WTC11 (cell line): ENCODE measurements around the gene FZR1. TPM values are rescaled to one million over a fixed set of nuclear protein-coding genes. Genes with fewer than 3 reads are reported as not detected.
"Not testable (repeated sequence)": the region's sequence is repeated elsewhere in the genome, so short reads cannot be mapped to it uniquely, and the experiment has no call there.

Experiments
- ATAC-seq: fragments of 200-7000 bp; cut with Tn5 transposase; 2 replicates; pipeline ENCODE4 v1.10.0; 2021; ENCODE audit warnings: mild to moderate bottlenecking, moderate library complexity
- CTCF ChIA-PET: fragments of 300-600 bp; sonication (Branson Sonifier 250); formaldehyde crosslinking; loops from one replicate; lab custom pipeline; 2021; ENCODE audit warnings: antibody characterized with exemption; lab: Charles Lee
- POLR2A ChIA-PET: fragments of 350-600 bp; sonication (Branson Sonifier 250); formaldehyde crosslinking; loops from one replicate; lab custom pipeline; 2021; ENCODE audit warnings: antibody characterized with exemption; lab: Charles Lee
- DNase-seq: peaks from one replicate; pipeline ENCODE4 v3.0.0; 2021; ENCODE audit warnings: low spot score
- H3K27ac Mint-ChIP-seq: 2 replicates; pipeline ENCODE4 v1.8.0; 2021; ENCODE audit warnings: mixed read lengths
- H3K27me3 Mint-ChIP-seq: 2 replicates; pipeline ENCODE4 v1.8.0; 2021; ENCODE audit warnings: low read depth, mild to moderate bottlenecking, moderate library complexity, mixed read lengths
- H3K36me3 Mint-ChIP-seq: 2 replicates; pipeline ENCODE4 v1.8.0; 2021; ENCODE audit warnings: mixed read lengths
- H3K4me1 Mint-ChIP-seq: 2 replicates; pipeline ENCODE4 v1.8.0; 2022; ENCODE audit warnings: mixed read lengths
- H3K4me3 Mint-ChIP-seq: 2 replicates; pipeline ENCODE4 v1.8.0; 2021; ENCODE audit warnings: mild to moderate bottlenecking, moderate library complexity, mixed read lengths
- H3K9me3 Mint-ChIP-seq: 2 replicates; pipeline ENCODE4 v1.8.0; 2021; ENCODE audit warnings: mixed read lengths
- CTCF ChIP-seq: fragments of 200-600 bp; IDR thresholded peaks from 2 replicates; pipeline ENCODE4 v1.8.0; 2022; ENCODE audit warnings: antibody characterized with exemption
- E2F5 ChIP-seq: sonication (generic); formaldehyde crosslinking; IDR thresholded peaks from 2 replicates; pipeline ENCODE4 v1.8.1; 2022; ENCODE audit warnings: mild to moderate bottlenecking, moderate library complexity, missing genetic modification reagents
- ELF4 ChIP-seq: sonication (generic); formaldehyde crosslinking; IDR thresholded peaks from 2 replicates; pipeline ENCODE4 v1.8.1; 2022; ENCODE audit warnings: low read depth, mild to moderate bottlenecking, moderate library complexity, missing genetic modification reagents
- ETV6 ChIP-seq: sonication (generic); formaldehyde crosslinking; IDR thresholded peaks from 2 replicates; pipeline ENCODE4 v1.8.1; 2022; ENCODE audit warnings: mild to moderate bottlenecking, missing genetic modification reagents
- GABPB1 ChIP-seq: sonication (generic); formaldehyde crosslinking; IDR thresholded peaks from 2 replicates; pipeline ENCODE4 v1.8.1; 2023; ENCODE audit warnings: mild to moderate bottlenecking, missing genetic modification reagents
- JUN ChIP-seq: sonication (generic); formaldehyde crosslinking; IDR thresholded peaks from 2 replicates; pipeline ENCODE4 v1.8.0; 2023; ENCODE audit warnings: mild to moderate bottlenecking, missing genetic modification reagents
- MXD4 ChIP-seq: fragments of 250-450 bp; sonication (Bioruptor Pico); IDR thresholded peaks from 2 replicates; pipeline ENCODE4 v1.8.0; 2021; ENCODE audit warnings: mild to moderate bottlenecking, moderate library complexity, borderline replicate concordance
- NFATC4 ChIP-seq: fragments of 250-450 bp; sonication (Bioruptor Pico); IDR thresholded peaks from 2 replicates; pipeline ENCODE4 v1.9.0; 2021; ENCODE audit warnings: mild to moderate bottlenecking
- NR1H2 ChIP-seq: sonication (generic); formaldehyde crosslinking; IDR thresholded peaks from 2 replicates; pipeline ENCODE4 v1.9.0; 2021; ENCODE audit warnings: mild to moderate bottlenecking, moderate library complexity, missing genetic modification reagents
- PREB ChIP-seq: sonication (generic); formaldehyde crosslinking; IDR thresholded peaks from 2 replicates; pipeline ENCODE4 v1.8.1; 2022; ENCODE audit warnings: mild to moderate bottlenecking, missing genetic modification reagents, moderate library complexity, borderline replicate concordance
- SMAD3 ChIP-seq: sonication (generic); formaldehyde crosslinking; IDR thresholded peaks from 2 replicates; pipeline ENCODE4 v1.8.0; 2022; ENCODE audit warnings: missing genetic modification reagents, mild to moderate bottlenecking, borderline replicate concordance
- ZNF121 ChIP-seq: sonication (generic); formaldehyde crosslinking; IDR thresholded peaks from 2 replicates; pipeline ENCODE4 v1.8.0; 2023; ENCODE audit warnings: missing genetic modification reagents
- ZNF232 ChIP-seq: sonication (generic); formaldehyde crosslinking; IDR thresholded peaks from 2 replicates; pipeline ENCODE4 v1.8.0; 2022; ENCODE audit warnings: mild to moderate bottlenecking, missing genetic modification reagents
- ZNF317 ChIP-seq: sonication (generic); formaldehyde crosslinking; IDR thresholded peaks from 2 replicates; pipeline ENCODE4 v1.8.1; 2023; ENCODE audit warnings: low read depth, mild to moderate bottlenecking, moderate library complexity, missing genetic modification reagents, borderline replicate concordance
- ZNF416 ChIP-seq: fragments of 250-450 bp; sonication (Bioruptor Pico); IDR thresholded peaks from 2 replicates; pipeline ENCODE4 v1.9.0; 2021; ENCODE audit warnings: mild to moderate bottlenecking, inconsistent platforms
- ZNF423 ChIP-seq: fragments of 250-450 bp; sonication (Bioruptor Pico); IDR thresholded peaks from 2 replicates; pipeline ENCODE4 v2.1.2; 2022; ENCODE audit warnings: mild to moderate bottlenecking, moderate library complexity
- total RNA-seq: library from RNA; stranded (reverse); gene quantifications from 3 replicates; pipeline ENCODE4 v1.2.3, GENCODE V29; 2021
- TF ChIP-seq, protein P1 (sequence below): fragments of 250-450 bp; sonication (Bioruptor Pico); IDR thresholded peaks from 2 replicates; pipeline ENCODE4 v1.8.0; 2021; ENCODE audit warnings: mild to moderate bottlenecking
- TF ChIP-seq, protein P2 (sequence below): fragments of 250-450 bp; sonication (Bioruptor Pico); conservative IDR thresholded peaks from 2 replicates; pipeline ENCODE4 v1.9.0; 2021; ENCODE audit warnings: mild to moderate bottlenecking

FZR1 gene
- total RNA-seq, 1 experiment from 2014 or later, result 60.8 TPM

DNA sequence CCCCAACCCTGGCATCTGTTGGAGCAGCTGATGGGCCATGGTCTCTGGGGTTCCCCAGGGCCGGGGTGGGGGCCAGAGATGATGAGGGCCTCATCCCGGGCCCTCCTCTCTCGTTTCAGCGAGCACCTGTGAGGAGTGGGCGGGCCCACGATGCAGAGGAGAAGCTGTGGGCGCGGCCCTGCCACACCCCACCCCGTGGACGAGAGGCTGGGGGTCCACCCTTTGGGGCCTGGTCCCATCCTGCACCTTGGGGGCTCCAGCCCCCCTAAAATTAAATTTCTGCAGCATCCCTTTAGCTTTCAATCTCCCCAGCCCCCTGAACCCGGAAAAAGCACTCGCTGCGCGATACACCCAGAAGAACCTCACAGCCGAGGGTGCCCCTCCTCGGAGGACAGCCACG, 72.3 kb downstream of the FZR1 start (continued):
- TF ChIP-seq, protein P1, sequence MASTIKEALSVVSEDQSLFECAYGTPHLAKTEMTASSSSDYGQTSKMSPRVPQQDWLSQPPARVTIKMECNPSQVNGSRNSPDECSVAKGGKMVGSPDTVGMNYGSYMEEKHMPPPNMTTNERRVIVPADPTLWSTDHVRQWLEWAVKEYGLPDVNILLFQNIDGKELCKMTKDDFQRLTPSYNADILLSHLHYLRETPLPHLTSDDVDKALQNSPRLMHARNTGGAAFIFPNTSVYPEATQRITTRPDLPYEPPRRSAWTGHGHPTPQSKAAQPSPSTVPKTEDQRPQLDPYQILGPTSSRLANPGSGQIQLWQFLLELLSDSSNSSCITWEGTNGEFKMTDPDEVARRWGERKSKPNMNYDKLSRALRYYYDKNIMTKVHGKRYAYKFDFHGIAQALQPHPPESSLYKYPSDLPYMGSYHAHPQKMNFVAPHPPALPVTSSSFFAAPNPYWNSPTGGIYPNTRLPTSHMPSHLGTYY (CRISPR knock-in tag), result no peak
- no peak for TF ChIP-seq PREB (CRISPR knock-in tag)
- no peak for TF ChIP-seq SMAD3

DNA sequence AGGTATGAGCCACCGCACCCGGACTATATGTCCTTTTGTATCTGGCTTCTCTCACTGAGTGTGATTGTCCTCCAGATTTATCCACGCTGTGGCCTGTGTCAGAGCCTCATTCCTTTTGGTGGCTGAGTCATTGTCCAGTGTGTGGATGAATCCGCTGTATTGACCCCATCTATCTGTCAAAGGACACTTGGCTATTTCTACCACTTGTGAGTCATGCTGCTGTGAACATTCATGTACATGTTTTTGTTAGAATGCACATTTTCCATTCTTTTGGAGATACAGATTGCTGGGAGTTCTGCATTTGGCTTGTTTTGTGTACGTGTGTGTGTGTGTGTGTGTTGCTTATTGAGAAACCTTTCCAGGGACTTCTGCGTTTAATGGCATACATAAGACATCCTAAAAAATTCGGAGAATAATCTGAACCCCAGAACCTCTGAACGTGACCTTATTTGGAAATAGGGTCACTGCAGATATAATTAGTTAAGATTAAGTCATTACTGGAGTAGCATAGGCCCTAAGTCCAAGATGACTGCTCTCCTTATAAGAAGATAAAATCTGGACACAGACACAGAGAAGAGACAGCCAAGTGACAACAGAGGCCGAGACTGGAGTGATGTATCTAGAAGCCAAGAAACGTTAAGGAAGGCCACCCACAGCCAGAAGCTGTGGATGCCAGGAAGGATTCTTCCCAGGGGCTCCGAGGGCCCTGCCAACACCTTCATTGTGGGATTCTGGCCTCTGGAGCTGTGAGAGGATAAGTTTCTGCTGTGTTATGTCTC, 74.2 kb downstream of the FZR1 start:
- DNase-seq, result no peak
- POLR2A ChIA-PET, result no interaction called here
- Mint-ChIP-seq H3K4me3 (no peak overlapping the region), H3K4me1 (peaks cover 9% of the 10 kb centered on the region), H3K27me3 (peaks cover 47% of the 10 kb centered on the region), H3K9me3 (no peaks in the 10 kb centered on the region), H3K36me3 (peaks cover 2% of the 10 kb centered on the region), H3K27ac (no peak overlapping the region)
- CTCF ChIA-PET, result interaction anchor here (0.9 kb wide), 1 partner anchor 32 kb away, joined by 3 read pairs; no protein-coding TSS in a partner anchor
- ATAC-seq, result no peak
- TF ChIP-seq ZNF121 (CRISPR knock-in tag), result no peak
- TF ChIP-seq CTCF, result no peak
- no peak for TF ChIP-seq JUN (CRISPR knock-in tag)
- no peak for TF ChIP-seq ELF4
- no peak for TF ChIP-seq NFATC4 (CRISPR knock-in tag)
- no peak for TF ChIP-seq NR1H2 (CRISPR knock-in tag)
- TF ChIP-seq GABPB1, result no peak
- TF ChIP-seq MXD4, result no peak
- TF ChIP-seq ETV6 (CRISPR knock-in tag), result no peak
- no peak for TF ChIP-seq ZNF232 (CRISPR knock-in tag)
- TF ChIP-seq, protein P2, sequence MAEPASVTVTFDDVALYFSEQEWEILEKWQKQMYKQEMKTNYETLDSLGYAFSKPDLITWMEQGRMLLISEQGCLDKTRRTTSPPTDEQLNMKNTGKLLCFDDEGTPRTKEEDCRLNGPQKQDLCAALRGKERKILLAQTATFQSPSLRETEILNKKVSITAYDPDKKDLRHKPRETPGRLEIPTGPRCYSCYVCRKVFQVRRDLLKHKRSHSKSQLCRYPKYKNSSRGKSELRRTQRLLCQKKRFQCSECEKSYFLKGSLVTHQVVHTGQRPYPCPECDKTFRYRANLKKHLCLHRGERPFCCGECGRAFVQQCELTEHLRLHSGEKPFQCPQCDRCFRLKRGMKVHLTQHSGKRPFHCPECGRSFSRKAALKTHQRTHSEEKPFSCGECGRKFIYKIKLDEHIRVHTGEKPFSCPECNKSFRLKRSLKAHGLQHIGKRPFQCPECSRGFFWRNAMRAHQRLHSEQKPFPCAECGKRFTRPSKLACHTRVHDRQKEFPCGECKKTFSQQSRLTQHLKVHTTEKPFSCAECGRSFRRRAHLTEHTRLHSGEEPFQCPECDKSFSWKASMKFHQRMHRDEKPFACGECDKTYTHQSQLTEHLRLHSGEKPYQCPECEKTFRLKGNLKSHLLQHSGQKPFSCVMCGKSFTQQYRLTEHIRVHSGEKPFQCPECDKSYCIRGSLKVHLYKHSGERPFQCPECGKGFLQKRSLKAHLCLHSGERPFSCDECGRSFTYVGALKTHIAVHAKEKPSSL (CRISPR knock-in tag), result no peak
- TF ChIP-seq ZNF416 (CRISPR knock-in tag), result no peak
- TF ChIP-seq ZNF317 (CRISPR knock-in tag), result no peak
- TF ChIP-seq E2F5, result no peak
- no peak for TF ChIP-seq ZNF423 (CRISPR knock-in tag)

- H3K9me3 Mint-ChIP-seq, H3K36me3 Mint-ChIP-seq, POLR2A ChIA-PET, H3K4me3 Mint-ChIP-seq, H3K4me1 Mint-ChIP-seq, H3K27ac Mint-ChIP-seq, ATAC-seq, DNase-seq: not testable (repeated sequence)
- H3K27me3 Mint-ChIP-seq, result peaks cover 60% of the 10 kb centered on the region
- CTCF ChIA-PET, result interaction anchor here (0.5 to 1.6 kb wide), 2 partner anchors 8 to 1821 kb away, joined by 3 to 6 read pairs; no protein-coding TSS in a partner anchor
Observed at GRCh38 chr19:3581792-3582191, 75.7 kb downstream of the FZR1 start.

DNA sequence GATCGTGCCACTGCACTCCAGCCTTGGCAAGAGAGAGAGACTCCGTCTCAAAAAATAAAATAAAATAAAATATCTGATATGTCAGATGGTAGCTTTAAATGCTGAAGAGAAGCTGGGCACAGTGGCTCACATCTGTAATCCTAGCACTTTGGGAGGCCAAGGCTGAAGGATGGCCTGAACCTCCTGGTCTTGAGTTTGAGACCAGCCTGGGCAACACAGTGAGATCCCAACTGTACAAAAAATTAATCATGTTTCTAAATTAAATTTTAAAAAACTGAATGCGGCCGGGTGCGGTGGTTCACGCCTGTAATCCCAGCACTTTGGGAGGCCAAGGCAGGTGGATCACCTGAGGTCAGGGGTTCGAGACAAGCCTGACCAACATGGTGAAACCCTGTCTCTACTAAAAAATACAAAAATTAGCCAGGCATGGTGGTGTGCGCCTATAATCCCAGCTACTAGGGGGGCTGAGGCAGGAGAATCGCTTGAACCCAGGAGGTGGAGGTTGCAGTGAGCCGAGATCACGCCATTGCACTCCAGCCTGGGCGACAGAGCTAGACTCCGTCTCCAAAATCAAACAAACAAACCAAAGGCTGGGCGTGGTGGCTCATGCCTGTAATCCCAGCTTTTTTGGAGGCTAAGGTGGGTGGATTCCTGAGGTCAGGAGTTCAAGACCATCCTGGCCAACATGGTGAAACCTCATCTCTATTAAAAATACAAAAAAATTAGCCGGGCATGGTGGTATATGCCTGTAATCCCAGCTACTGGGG, 78.1 kb downstream of the FZR1 start:
- H3K9me3 Mint-ChIP-seq, ATAC-seq, H3K36me3 Mint-ChIP-seq, DNase-seq, H3K4me1 Mint-ChIP-seq, H3K27ac Mint-ChIP-seq: not testable (repeated sequence)
- 0 out of 2 replicates have a peak overlapping the region, but pooled peaks have one; percentile 14 for H3K4me3 Mint-ChIP-seq
- peaks cover 65% of the 10 kb centered on the region for H3K27me3 Mint-ChIP-seq
- ChIA-PET POLR2A (interaction anchor here (0.6 kb wide), 1 partner anchor 115 kb away, joined by 3 read pairs; no protein-coding TSS in a partner anchor), CTCF (interaction anchor here (1.2 to 3.8 kb wide), 7 partner anchors 7 to 70 kb away, joined by 3 to 44 read pairs (median 5); no protein-coding TSS in a partner anchor)
